HepG2 (cell line): ENCODE results near the gene SREK1. TPM values are rescaled to one million over a fixed set of nuclear protein-coding genes. Genes with fewer than 3 reads are reported as not detected.

Experiments used
- ARID5B ChIP-seq: IDR thresholded peaks from 2 replicates; pipeline ENCODE4 v1.4.0; 2020; ENCODE audit warnings: mild to moderate bottlenecking, missing genetic modification reagents
- ATF1 ChIP-seq: IDR thresholded peaks from 2 replicates; pipeline ENCODE4 v1.6.1; 2016; ENCODE audit warnings: mild to moderate bottlenecking, control low read depth
- CREB3 ChIP-seq: sonication (generic); formaldehyde crosslinking; IDR thresholded peaks from 2 replicates; pipeline ENCODE4 v1.5.0; 2020; ENCODE audit warnings: missing genetic modification reagents
- DBP ChIP-seq: sonication (generic); formaldehyde crosslinking; IDR thresholded peaks from 2 replicates; pipeline ENCODE4 v1.4.0; 2020; ENCODE audit warnings: missing genetic modification reagents; ENCODE audit errors: not compliant biosample characterization
- PBX2 ChIP-seq: IDR thresholded peaks from 2 replicates; pipeline ENCODE4 v1.6.1; 2016; ENCODE audit warnings: control low read depth
- ZBTB20 ChIP-seq: sonication (generic); formaldehyde crosslinking; IDR thresholded peaks from 2 replicates; pipeline ENCODE4 v1.8.1; 2023; ENCODE audit warnings: missing genetic modification reagents, low read depth, mild to moderate bottlenecking, borderline replicate concordance
- ZMYM2 ChIP-seq: sonication (generic); formaldehyde crosslinking; IDR thresholded peaks from 2 replicates; pipeline ENCODE4 v1.8.0; 2022; ENCODE audit warnings: mild to moderate bottlenecking, missing genetic modification reagents
- ZMYM4 ChIP-seq: sonication (generic); formaldehyde crosslinking; IDR thresholded peaks from 2 replicates; pipeline ENCODE4 v1.8.1; 2023; ENCODE audit warnings: mild to moderate bottlenecking, missing genetic modification reagents
- ZNF318 ChIP-seq: sonication (generic); formaldehyde crosslinking; IDR thresholded peaks from 2 replicates; pipeline ENCODE4 v1.4.0; 2020; ENCODE audit warnings: mild to moderate bottlenecking, missing genetic modification reagents
- ZNF607 ChIP-seq: sonication (generic); formaldehyde crosslinking; IDR thresholded peaks from 2 replicates; pipeline ENCODE4 v1.5.1; 2020; ENCODE audit warnings: missing genetic modification reagents, mild to moderate bottlenecking, borderline replicate concordance
- ZNF839 ChIP-seq: sonication (generic); formaldehyde crosslinking; IDR thresholded peaks from 2 replicates; pipeline ENCODE4 v1.4.0; 2020; ENCODE audit warnings: missing genetic modification reagents, mild to moderate bottlenecking, borderline replicate concordance
- polyA plus RNA-seq, 8 experiments: library from polyadenylated mRNA; depleted of rRNA in 3 of 8; stranded (reverse) in 7 of 8; unstranded in 1 of 8; fragments of >200 nt; fragmentation: Illumina TruSeq in 4 of 8; extraction: Trizol in 4 of 8; gene quantifications; 2 replicates each; pipeline versions ENCODE4 v1.2.1 to v1.2.3, GENCODE V29; 2011 to 2016; ENCODE audit warnings: low read depth in 4 of 8, missing spikeins in 1 of 8, mixed read lengths in 1 of 8; ENCODE audit not compliant: insufficient read depth in 1 of 8
- total RNA-seq, 5 experiments: library from RNA; depleted of rRNA; stranded (reverse); fragments of >200 nt; fragmentation: Illumina TruSeq; extraction: Trizol; gene quantifications; 2 replicates each; pipeline ENCODE4 v1.2.3, GENCODE V29; 2016; ENCODE audit warnings: low read depth in 1 of 5

The SREK1 gene
- total and polyA plus RNA-seq, 2 of the 13 experiments (the other 11 are each of a cell fraction or from before 2014, with no cell fraction given): 60.6 to 90.9 TPM

- TF ChIP-seq ZNF318 (CRISPR knock-in tag): no peak
- no peak; the same call in 1 of the 2 replicates for TF ChIP-seq CREB3 (CRISPR knock-in tag)
- peak; percentile 70; the same call in 1 of the 2 replicates for TF ChIP-seq ZNF839 (CRISPR knock-in tag)
- TF ChIP-seq ZMYM4: peak; percentile 85
- peak; percentile 5 for TF ChIP-seq ARID5B
- TF ChIP-seq ZBTB20 (CRISPR knock-in tag): no peak; the same call in 1 of the 2 replicates
- peak; percentile 49 for TF ChIP-seq DBP (CRISPR knock-in tag)
- no peak for TF ChIP-seq ZNF607
- TF ChIP-seq PBX2 (CRISPR knock-in tag): no peak; the same call in 1 of the 2 replicates
- TF ChIP-seq ATF1 (CRISPR knock-in tag): peak; percentile 61; the same call in 1 of the 2 replicates
- TF ChIP-seq ZMYM2 (CRISPR knock-in tag): peak; percentile 76
Observed at GRCh38 chr5:66144074-66144833, at the start of gene SREK1 (continued).
